ENCODE results near the gene SPECC1. TPM values are rescaled to one million over a fixed set of nuclear protein-coding genes. Genes with fewer than 3 reads are reported as not detected.

SPECC1 gene, protein sequence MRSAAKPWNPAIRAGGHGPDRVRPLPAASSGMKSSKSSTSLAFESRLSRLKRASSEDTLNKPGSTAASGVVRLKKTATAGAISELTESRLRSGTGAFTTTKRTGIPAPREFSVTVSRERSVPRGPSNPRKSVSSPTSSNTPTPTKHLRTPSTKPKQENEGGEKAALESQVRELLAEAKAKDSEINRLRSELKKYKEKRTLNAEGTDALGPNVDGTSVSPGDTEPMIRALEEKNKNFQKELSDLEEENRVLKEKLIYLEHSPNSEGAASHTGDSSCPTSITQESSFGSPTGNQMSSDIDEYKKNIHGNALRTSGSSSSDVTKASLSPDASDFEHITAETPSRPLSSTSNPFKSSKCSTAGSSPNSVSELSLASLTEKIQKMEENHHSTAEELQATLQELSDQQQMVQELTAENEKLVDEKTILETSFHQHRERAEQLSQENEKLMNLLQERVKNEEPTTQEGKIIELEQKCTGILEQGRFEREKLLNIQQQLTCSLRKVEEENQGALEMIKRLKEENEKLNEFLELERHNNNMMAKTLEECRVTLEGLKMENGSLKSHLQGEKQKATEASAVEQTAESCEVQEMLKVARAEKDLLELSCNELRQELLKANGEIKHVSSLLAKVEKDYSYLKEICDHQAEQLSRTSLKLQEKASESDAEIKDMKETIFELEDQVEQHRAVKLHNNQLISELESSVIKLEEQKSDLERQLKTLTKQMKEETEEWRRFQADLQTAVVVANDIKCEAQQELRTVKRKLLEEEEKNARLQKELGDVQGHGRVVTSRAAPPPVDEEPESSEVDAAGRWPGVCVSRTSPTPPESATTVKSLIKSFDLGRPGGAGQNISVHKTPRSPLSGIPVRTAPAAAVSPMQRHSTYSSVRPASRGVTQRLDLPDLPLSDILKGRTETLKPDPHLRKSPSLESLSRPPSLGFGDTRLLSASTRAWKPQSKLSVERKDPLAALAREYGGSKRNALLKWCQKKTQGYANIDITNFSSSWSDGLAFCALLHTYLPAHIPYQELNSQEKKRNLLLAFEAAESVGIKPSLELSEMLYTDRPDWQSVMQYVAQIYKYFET
- 46.0 to 64.1 TPM (median 51.2 TPM) in 5 replicates for total RNA-seq (2022; extraction: Qiagen RNA extraction; ENCODE audit: low read depth)

DNA sequence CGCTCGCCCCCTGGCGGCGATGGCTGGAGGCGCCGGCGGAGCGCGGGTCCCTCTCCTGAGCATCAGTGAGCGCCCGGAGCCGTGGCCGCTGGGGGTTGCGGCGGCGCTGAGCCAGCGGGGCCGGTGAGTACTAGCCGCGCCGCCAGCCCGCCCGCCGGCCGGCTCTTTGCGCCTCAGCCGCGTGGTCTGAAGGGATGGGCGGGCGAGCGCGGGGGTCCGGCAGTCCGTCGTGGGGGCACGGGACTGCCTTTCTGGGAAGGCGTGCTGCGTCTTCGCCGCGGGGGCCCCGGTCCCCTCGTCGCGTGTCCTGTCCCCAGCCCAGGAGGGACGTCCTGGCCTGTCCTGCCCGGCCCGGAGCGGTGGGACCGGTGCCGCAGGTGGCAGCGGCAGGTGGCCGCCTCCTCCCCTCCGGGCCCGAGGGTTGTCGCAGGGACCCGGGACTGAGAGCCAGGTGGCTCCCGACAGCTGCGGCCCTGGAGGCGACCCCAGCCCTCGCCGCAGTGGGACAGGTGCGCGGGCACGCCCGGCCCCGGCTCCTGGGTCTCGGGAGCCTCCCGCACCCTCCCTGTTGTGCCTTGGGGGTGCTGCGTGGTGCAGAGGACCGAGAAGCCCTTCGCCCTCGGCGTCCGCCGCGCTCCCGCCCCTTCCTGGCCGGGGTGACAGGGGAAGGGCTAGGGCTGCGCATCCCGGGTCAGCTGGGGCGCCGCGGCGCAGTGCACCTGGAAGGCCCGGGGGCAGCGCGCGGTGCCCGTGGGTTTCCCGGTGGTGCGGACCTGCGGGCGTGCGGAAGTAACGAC lies at the start of gene SPECC1:
SPECC1 (plus strand) TSS at position 58 of the 797 bp plus-strand sequence. CDS start 87,293 bp downstream, outside the sequence.

DNA sequence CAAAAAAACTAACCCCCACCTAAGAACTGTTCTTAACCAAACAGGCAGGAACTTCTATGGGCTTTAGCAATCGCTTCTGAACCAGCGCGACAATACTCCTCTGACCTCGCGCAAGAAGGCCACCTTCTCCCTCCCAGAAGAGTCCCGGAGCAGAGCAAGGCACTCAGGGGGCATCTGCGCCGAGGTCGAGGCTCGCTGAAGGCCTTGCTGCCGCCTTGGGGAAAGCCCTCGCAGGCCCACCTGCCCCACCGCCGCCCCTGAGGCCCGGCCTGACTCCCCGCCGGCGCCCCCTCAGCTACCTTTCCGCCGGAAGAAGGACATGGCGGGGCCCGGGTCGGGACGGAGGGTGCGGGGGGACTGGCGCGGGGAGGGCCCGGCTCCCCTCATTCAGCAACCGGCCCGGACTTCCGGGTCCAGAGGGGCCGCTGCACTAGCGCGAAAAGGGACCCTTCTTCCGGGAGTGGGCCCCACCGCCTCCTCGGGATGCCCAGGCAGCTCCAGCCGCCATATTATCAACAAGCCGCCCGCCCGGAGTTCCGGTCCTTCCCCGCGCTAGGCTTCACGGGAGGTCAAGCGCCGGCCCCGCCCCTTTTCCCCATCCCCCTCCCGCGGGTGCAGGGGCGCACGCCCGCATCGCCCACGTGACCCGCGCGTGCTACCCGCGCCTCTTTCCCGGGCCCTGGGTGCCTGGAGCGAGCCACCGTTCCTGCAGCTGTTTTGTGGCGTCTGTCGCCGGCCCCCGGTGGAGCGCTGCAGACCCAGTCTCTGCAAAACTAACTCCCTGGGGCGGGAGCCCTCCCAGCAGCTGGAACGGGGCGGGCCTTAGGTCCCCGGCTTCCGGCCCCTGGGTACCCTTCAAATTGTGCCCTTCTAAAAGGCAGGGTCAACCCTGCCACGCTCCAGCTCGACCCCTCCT lies 31.6 kb upstream of the SPECC1 start, which contains the start of gene AKAP10:
AKAP10 (minus strand) TSS at position 536 of the 916 bp plus-strand sequence; CDS start at position 387, 149 bp downstream.

Other genes starting within 250 kb of the SPECC1 start
- gene ULK2, start 141.4 kb upstream of the SPECC1 start, total RNA-seq (2022; extraction: Qiagen RNA extraction; ENCODE audit: low read depth) = 8.2 to 16.4 TPM (median 13.3 TPM) in 5 replicates
- 16.7 to 22.4 TPM (median 21.9 TPM) in 5 replicates for gene AKAP10, start 31.5 kb upstream of the SPECC1 start, total RNA-seq (2022; extraction: Qiagen RNA extraction; ENCODE audit: low read depth)

Data from A549 treated with RU486 at 1 μM for 4 hours (cell line).